GM12878 (cell line): ENCODE measurements around the gene SPATA16. TPM values are rescaled to one million over a fixed set of nuclear protein-coding genes. Genes with fewer than 3 reads are reported as not detected.

Source experiments
- ATAC-seq: fragments of 200-7000 bp; cut with Tn5 transposase; 3 replicates; pipeline ENCODE4 v1.9.1; 2020; ENCODE audit warnings: mild to moderate bottlenecking, moderate library complexity
- BruUV-seq: library from RNA; stranded (reverse); fragments of 400-500 nt; replicated peaks from 2 replicates; lab custom pipeline; 2021; lab: Mats Ljungman, UMichigan
- CTCF ChIA-PET: fragments of 300-600 bp; sonication (Branson Sonifier 250); formaldehyde crosslinking; extraction: SDS; loops from one replicate; lab custom pipeline; 2021; ENCODE audit warnings: inconsistent platforms; lab: Yijun Ruan, JAX
- POLR2A ChIA-PET: fragments of 350-600 bp; formaldehyde crosslinking; extraction: SDS; loops from one replicate; lab custom pipeline; 2021; ENCODE audit warnings: inconsistent platforms; lab: Charles Lee
- RAD21 ChIA-PET: fragments of 300-600 bp; sonication (Branson Sonifier 250); formaldehyde crosslinking; loops from one replicate; lab custom pipeline; 2023; ENCODE audit warnings: antibody characterized with exemption; ENCODE audit not compliant: unreplicated experiment; lab: Charles Lee
- SMC1A ChIA-PET: fragments of 300-600 bp; sonication (Branson Sonifier 250); formaldehyde crosslinking; loops from one replicate; lab custom pipeline; 2023; ENCODE audit not compliant: unreplicated experiment, uncharacterized antibody; lab: Charles Lee
- DNase-seq: peaks from one replicate; pipeline ENCODE4 v3.0.0-alpha.2; 2011; ENCODE audit warnings: low read depth, low spot score
- FAIRE-seq: peaks from 3 replicates; lab custom pipeline; 2011; peaks lifted over from hg19 to GRCh38; lab: Jason Lieb, UNC
- H2AFZ ChIP-seq: 2 replicates; pipeline ENCODE4 v1.6.0; 2011; ENCODE audit warnings: low read depth, low read length, control low read depth; ENCODE audit not compliant: control insufficient read depth
- H3K27ac ChIP-seq: 2 replicates; pipeline ENCODE4 v1.5.1; 2011; ENCODE audit warnings: control low read depth; ENCODE audit not compliant: control insufficient read depth, insufficient read depth
- H3K27me3 ChIP-seq, 2 experiments: replicated peaks in 1 of 2; 2 replicates each; pipeline versions ENCODE4 v1.6.0 to v1.6.1; 2011; ENCODE audit warnings: low read length in 1 of 2; ENCODE audit not compliant: control insufficient read depth in 2 of 2, insufficient read depth in 2 of 2
- H3K36me3 ChIP-seq, 2 experiments: 2 replicates each; pipeline ENCODE4 v1.5.1; 2011; ENCODE audit warnings: low read length in 1 of 2; ENCODE audit not compliant: control insufficient read depth in 2 of 2, insufficient read depth in 2 of 2
- H3K4me1 ChIP-seq: 2 replicates; pipeline ENCODE4 v1.6.1; 2011; ENCODE audit warnings: mild to moderate bottlenecking, low read length, moderate library complexity, mixed read lengths; ENCODE audit not compliant: control insufficient read depth, insufficient read depth
- H3K4me2 ChIP-seq: 2 replicates; pipeline ENCODE4 v1.6.0; 2011; ENCODE audit warnings: control low read depth; ENCODE audit not compliant: control insufficient read depth, insufficient read depth
- H3K4me3 ChIP-seq: fragments of 200-600 bp; sonication (generic); 2 replicates; pipeline ENCODE4 v1.5.1; 2016
- H3K79me2 ChIP-seq: 2 replicates; pipeline ENCODE4 v1.6.0; 2011; ENCODE audit warnings: low read length; ENCODE audit not compliant: control insufficient read depth, insufficient read depth
- H3K9ac ChIP-seq: 2 replicates; pipeline ENCODE4 v1.8.0; 2011; ENCODE audit warnings: low read length, control low read depth, mixed read lengths; ENCODE audit not compliant: control insufficient read depth, insufficient read depth
- H3K9me3 ChIP-seq: replicated peaks from 3 replicates; pipeline ENCODE4 v1.5.1; 2011; ENCODE audit warnings: mild to moderate bottlenecking, low read length; ENCODE audit not compliant: control insufficient read depth, insufficient read depth
- H4K20me1 ChIP-seq: 2 replicates; pipeline ENCODE4 v1.6.0; 2011; ENCODE audit not compliant: control insufficient read depth, insufficient read depth
- ATF7 ChIP-seq: fragments of 450-650 bp; IDR thresholded peaks from 2 replicates; pipeline ENCODE4 v1.6.1; 2016; ENCODE audit warnings: low read depth, mild to moderate bottlenecking
- CBFB ChIP-seq: IDR thresholded peaks from 2 replicates; pipeline ENCODE4 v1.6.1; 2016; ENCODE audit warnings: antibody characterized with exemption, low read depth
- EED ChIP-seq: sonication (generic); IDR thresholded peaks from 2 replicates; pipeline ENCODE4 v1.6.1; 2016; ENCODE audit warnings: antibody characterized with exemption, low read depth
- FOXK2 ChIP-seq: fragments of 450-650 bp; IDR thresholded peaks from 2 replicates; pipeline ENCODE4 v1.6.1; 2017; ENCODE audit warnings: mild to moderate bottlenecking, moderate library complexity
- KAT2A ChIP-seq: conservative IDR thresholded peaks from 2 replicates; pipeline ENCODE4 v1.6.1; 2011; ENCODE audit warnings: low read depth, low read length; ENCODE audit not compliant: control insufficient read depth
- NFIC ChIP-seq: IDR thresholded peaks from 2 replicates; pipeline ENCODE4 v1.6.1; 2012; ENCODE audit warnings: low read depth, mild to moderate bottlenecking, inconsistent platforms, low read length, moderate library complexity
- NFXL1 ChIP-seq: fragments of 450-650 bp; IDR thresholded peaks from 2 replicates; pipeline ENCODE4 v1.6.1; 2017; ENCODE audit warnings: antibody characterized with exemption, mild to moderate bottlenecking, borderline replicate concordance
- NR2C1 ChIP-seq: fragments of 450-650 bp; IDR thresholded peaks from 2 replicates; pipeline ENCODE4 v1.6.1; 2017; ENCODE audit warnings: antibody characterized with exemption, mild to moderate bottlenecking, moderate library complexity
- NR2F1 ChIP-seq: fragments of 450-650 bp; conservative IDR thresholded peaks from 2 replicates; pipeline ENCODE4 v1.6.1; 2017; ENCODE audit warnings: mild to moderate bottlenecking
- PML ChIP-seq: IDR thresholded peaks from 2 replicates; pipeline ENCODE4 v1.6.1; 2012; ENCODE audit warnings: low read length, inconsistent platforms
- SMAD5 ChIP-seq: IDR thresholded peaks from 2 replicates; pipeline ENCODE4 v1.6.1; 2016; ENCODE audit warnings: antibody characterized with exemption, low read depth
- SMARCA5 ChIP-seq: fragments of 450-650 bp; IDR thresholded peaks from 2 replicates; pipeline ENCODE4 v1.6.1; 2017; ENCODE audit warnings: mild to moderate bottlenecking
- SPI1 ChIP-seq: IDR thresholded peaks from 2 replicates; pipeline ENCODE4 v1.6.1; 2011; ENCODE audit warnings: low read depth, mild to moderate bottlenecking, low read length, moderate library complexity, borderline replicate concordance; ENCODE audit not compliant: insufficient read depth
- SREBF1 ChIP-seq: IDR thresholded peaks from 2 replicates; pipeline ENCODE4 v1.6.1; 2012; ENCODE audit warnings: mild to moderate bottlenecking, low read length
- STAT3 ChIP-seq: IDR thresholded peaks from 2 replicates; pipeline ENCODE4 v1.6.1; 2011; ENCODE audit warnings: low read depth, low read length, improper control_type of control experiment
- TCF12 ChIP-seq: IDR thresholded peaks from 2 replicates; pipeline ENCODE4 v1.6.1; 2011; ENCODE audit warnings: low read depth, mild to moderate bottlenecking, low read length
- WGBS: methylation state at CpG from one replicate; pipeline ENCODE4 v1.1.6; 2016; ENCODE audit warnings: low lambda C conversion rate; ENCODE audit not compliant: insufficient replicate concordance, insufficient coverage; ENCODE audit errors: missing lambda C conversion rate; 5-methylcytosine and 5-hydroxymethylcytosine counted together
- in situ Hi-C: fragments of 300-500 bp; cut with MboI; formaldehyde crosslinking; loops from 9 replicates; pipeline ENCODE4 v1.14.3; 2018; ENCODE audit warnings: mixed read lengths
- intact Hi-C: fragments of 100-400 bp; cut with micrococcal nuclease; formaldehyde crosslinking; loops from one replicate; pipeline ENCODE4 v1.14.2; 2022; ENCODE audit not compliant: unreplicated experiment
- polyA plus RNA-seq, 11 experiments: library from polyadenylated mRNA; depleted of rRNA in 4 of 11; unstranded in 6 of 11; stranded (reverse) in 5 of 11; fragments of >200 nt; fragmentation: Nextera tagmentation in 4 of 11; fragmentation: Illumina TruSeq in 1 of 11; extraction: Ambion mirVana in 4 of 11; extraction: Trizol in 1 of 11; gene quantifications; 1 replicate in 1 of 11; 2 replicates in 10 of 11; pipeline versions ENCODE4 v1.2.1 to v1.2.3, GENCODE V29; 2011 to 2016; ENCODE audit warnings: inconsistent platforms in 2 of 11, missing spikeins in 2 of 11, low read depth in 1 of 11
- total RNA-seq, 4 experiments: library from RNA; depleted of rRNA in 3 of 4; stranded (reverse); fragments of >200 nt in 3 of 4; fragmentation: Illumina TruSeq in 1 of 4; extraction: Trizol in 1 of 4; gene quantifications; 2 replicates each; pipeline versions ENCODE4 v1.2.1 to v1.2.3, GENCODE V29; 2013 to 2021
- TF ChIP-seq, protein P1 (sequence below): fragments of 450-650 bp; formaldehyde crosslinking; IDR thresholded peaks from 2 replicates; pipeline ENCODE4 v1.4.0; 2020; ENCODE audit warnings: mild to moderate bottlenecking, moderate library complexity
- TF ChIP-seq, protein P2 (sequence below): IDR thresholded peaks from 2 replicates; pipeline ENCODE4 v1.6.1; 2012; ENCODE audit warnings: low read depth, low read length, improper control_type of control experiment
- TF ChIP-seq, protein P3 (sequence below): fragments of 450-650 bp; IDR thresholded peaks from 2 replicates; pipeline ENCODE4 v1.6.1; 2016; ENCODE audit warnings: mild to moderate bottlenecking

The SPATA16 gene
- total and polyA plus RNA-seq, 10 of the 15 experiments (the other 5 are each of a cell fraction or from before 2014, with no cell fraction given) = 0.04 TPM; not detected in 9

DNA sequence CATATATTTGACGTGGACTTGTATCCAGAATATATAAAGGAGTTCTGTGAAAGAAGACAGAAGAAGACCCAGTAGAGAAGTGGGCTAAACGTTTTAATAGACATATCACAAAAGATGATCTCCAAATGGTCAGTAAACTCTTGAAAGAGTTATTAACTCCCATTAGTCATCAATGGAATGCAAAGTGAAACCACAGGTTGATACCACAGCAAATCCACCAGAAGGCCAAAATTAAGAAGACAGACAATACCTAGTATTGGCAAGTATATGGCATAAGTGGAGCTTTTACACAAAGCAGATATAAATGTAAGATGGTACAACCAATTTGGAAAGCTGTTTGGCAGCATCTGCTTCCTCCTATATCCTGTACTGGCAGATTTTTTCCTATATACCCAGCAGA, 6.0 kb downstream of the SPATA16 start (continued):
- TF ChIP-seq, protein P1, sequence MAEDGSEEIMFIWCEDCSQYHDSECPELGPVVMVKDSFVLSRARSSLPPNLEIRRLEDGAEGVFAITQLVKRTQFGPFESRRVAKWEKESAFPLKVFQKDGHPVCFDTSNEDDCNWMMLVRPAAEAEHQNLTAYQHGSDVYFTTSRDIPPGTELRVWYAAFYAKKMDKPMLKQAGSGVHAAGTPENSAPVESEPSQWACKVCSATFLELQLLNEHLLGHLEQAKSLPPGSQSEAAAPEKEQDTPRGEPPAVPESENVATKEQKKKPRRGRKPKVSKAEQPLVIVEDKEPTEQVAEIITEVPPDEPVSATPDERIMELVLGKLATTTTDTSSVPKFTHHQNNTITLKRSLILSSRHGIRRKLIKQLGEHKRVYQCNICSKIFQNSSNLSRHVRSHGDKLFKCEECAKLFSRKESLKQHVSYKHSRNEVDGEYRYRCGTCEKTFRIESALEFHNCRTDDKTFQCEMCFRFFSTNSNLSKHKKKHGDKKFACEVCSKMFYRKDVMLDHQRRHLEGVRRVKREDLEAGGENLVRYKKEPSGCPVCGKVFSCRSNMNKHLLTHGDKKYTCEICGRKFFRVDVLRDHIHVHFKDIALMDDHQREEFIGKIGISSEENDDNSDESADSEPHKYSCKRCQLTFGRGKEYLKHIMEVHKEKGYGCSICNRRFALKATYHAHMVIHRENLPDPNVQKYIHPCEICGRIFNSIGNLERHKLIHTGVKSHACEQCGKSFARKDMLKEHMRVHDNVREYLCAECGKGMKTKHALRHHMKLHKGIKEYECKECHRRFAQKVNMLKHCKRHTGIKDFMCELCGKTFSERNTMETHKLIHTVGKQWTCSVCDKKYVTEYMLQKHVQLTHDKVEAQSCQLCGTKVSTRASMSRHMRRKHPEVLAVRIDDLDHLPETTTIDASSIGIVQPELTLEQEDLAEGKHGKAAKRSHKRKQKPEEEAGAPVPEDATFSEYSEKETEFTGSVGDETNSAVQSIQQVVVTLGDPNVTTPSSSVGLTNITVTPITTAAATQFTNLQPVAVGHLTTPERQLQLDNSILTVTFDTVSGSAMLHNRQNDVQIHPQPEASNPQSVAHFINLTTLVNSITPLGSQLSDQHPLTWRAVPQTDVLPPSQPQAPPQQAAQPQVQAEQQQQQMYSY (CRISPR knock-in tag) = no peak
- no peak for TF ChIP-seq SREBF1

DNA sequence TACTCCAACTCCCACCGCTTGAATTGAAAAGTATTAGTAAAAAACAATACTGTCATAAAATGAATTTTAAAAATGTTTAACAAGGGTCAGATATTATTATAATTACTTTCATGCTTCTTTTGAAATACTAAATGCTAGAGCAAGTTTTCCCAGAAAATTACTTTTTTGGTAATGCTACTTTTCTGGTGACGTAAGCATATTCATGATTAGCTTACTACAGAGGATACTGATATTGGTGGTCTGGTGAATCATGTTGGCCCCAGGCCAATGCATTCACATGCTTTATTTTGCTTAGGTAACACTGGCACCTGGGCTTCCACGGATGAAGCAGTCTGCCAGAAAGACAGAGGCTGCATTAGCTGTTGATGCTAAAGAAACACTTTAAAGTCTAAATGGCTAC, 12.4 kb downstream of the SPATA16 start:
- Histone ChIP-seq H3K9ac (no peak overlapping the region), H3K4me2 (no peak overlapping the region), H3K9me3 (no peaks in the 10 kb centered on the region), H3K27me3 (no peaks in the 10 kb centered on the region), H3K27ac (no peak overlapping the region), H3K4me3 (no peak overlapping the region), H3K4me1 (no peaks in the 10 kb centered on the region), H2AFZ (no peak overlapping the region), H4K20me1 (no peaks in the 10 kb centered on the region), H3K79me2 (no peaks in the 10 kb centered on the region), H3K36me3 (no peaks in the 10 kb centered on the region)
- in situ Hi-C loops (no loop called here), intact Hi-C loops (no loop called here)
- WGBS = 33% methylated on average over 3 of the region's 3 CpGs
- ChIA-PET SMC1A (interaction anchor here (0.8 kb wide), 1 partner anchor 229 kb away, joined by 3 read pairs; no protein-coding TSS in a partner anchor), RAD21 (no interaction called here), POLR2A (no interaction called here), CTCF (no interaction called here)
- DNase-seq = no peak
- ATAC-seq = no peak
- no TSS peak for BruUV-seq
- TF ChIP-seq FOXK2 (no peak), STAT3 (no peak), SPI1 (no peak), CBFB (no peak), EED (no peak), PML (no peak), KAT2A (no peak), SMARCA5 (no peak), NR2F1 (no peak), SMAD5 (no peak), NFXL1 (no peak), NR2C1 (no peak), ATF7 (no peak), TCF12 (no peak), NFIC (no peak)
- TF ChIP-seq, protein P2, sequence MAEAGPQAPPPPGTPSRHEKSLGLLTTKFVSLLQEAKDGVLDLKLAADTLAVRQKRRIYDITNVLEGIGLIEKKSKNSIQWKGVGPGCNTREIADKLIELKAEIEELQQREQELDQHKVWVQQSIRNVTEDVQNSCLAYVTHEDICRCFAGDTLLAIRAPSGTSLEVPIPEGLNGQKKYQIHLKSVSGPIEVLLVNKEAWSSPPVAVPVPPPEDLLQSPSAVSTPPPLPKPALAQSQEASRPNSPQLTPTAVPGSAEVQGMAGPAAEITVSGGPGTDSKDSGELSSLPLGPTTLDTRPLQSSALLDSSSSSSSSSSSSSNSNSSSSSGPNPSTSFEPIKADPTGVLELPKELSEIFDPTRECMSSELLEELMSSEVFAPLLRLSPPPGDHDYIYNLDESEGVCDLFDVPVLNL = no peak
- TF ChIP-seq, protein P3, sequence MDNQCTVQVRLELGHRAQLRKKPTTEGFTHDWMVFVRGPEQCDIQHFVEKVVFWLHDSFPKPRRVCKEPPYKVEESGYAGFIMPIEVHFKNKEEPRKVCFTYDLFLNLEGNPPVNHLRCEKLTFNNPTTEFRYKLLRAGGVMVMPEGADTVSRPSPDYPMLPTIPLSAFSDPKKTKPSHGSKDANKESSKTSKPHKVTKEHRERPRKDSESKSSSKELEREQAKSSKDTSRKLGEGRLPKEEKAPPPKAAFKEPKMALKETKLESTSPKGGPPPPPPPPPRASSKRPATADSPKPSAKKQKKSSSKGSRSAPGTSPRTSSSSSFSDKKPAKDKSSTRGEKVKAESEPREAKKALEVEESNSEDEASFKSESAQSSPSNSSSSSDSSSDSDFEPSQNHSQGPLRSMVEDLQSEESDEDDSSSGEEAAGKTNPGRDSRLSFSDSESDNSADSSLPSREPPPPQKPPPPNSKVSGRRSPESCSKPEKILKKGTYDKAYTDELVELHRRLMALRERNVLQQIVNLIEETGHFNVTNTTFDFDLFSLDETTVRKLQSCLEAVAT = no peak
- no peak for FAIRE-seq
